IMR-90 (cell line): ENCODE data around the gene CARD16.

Source experiments
- CTCF ChIP-seq: conservative IDR thresholded peaks from 2 replicates; pipeline ENCODE4 v1.5.1; 2012; ENCODE audit warnings: mild to moderate bottlenecking, low read depth, low read length, improper control_type of control experiment
- POLR2A ChIP-seq: IDR thresholded peaks from 2 replicates; pipeline ENCODE4 v1.6.1; 2012; ENCODE audit warnings: mild to moderate bottlenecking, low read depth, low read length
- SMC3 ChIP-seq: fragments of 150-350 bp; IDR thresholded peaks from 2 replicates; pipeline ENCODE4 v1.6.1; 2016; ENCODE audit warnings: low read depth, mild to moderate bottlenecking, antibody characterized with exemption, low read length, moderate library complexity

GRCh38 chr11:105045676-105046296 lies 651 bp upstream of the CARD16 start:
- TF ChIP-seq SMC3: no peak
- TF ChIP-seq CTCF: no peak
- no peak for TF ChIP-seq POLR2A
